Measurements from ENCODE around the gene SYN1. TPM values are rescaled to one million over a fixed set of nuclear protein-coding genes. Genes with fewer than 3 reads are reported as not detected.
A peak's percentile ranks its signal among the peaks of the same experiment; 100 is the strongest.

The SYN1 gene
- total RNA-seq, 4 donors from 2014 or later = 0.22 to 0.36 TPM; not detected in 2

GRCh38 chrX:47650164-47651042 lies 30.7 kb upstream of the SYN1 start, which contains the start of gene ELK1:
TSS of gene ELK1 (minus strand) at chrX:47650563. CDS start at chrX:47641441, 9,122 bp downstream.
- peaks cover 5 to 8% of the 10 kb centered on the region in 2 donors for H3K4me1 ChIP-seq
- ATAC-seq = peak; percentile 92 to 95
- TF ChIP-seq CTCF (IDR thresholded peaks at IDR 0.05 in 4 of 5, conservative IDR thresholded peaks at IDR 0.05 in 1 of 5) = no peak
- TF ChIP-seq POLR2A (IDR thresholded peaks at IDR 0.05) = peak; percentile 72 to 73
- H3K27ac ChIP-seq = peak within 1 kb of the TSS; percentile 85 to 94 (median 92)
- H3K4me3 ChIP-seq = peak within 1 kb of the TSS; percentile 66 to 79 (median 70)
- in situ Hi-C loops (cut with MboI; ENCODE audit: low sequenced_read_pairs in 4 of 4) = loop anchor here in 2 of 4 donors (10.0 to 25.0 kb wide), 2 partner anchors 86 to 187 kb away; partner anchors contain the start of genes ARAF (in 1 of the 2) and ZNF81 (in 1 of the 2)
- peaks cover 0 to 11% of the 10 kb centered on the region in 2 donors for H3K36me3 ChIP-seq
- intact Hi-C loops (cut with DNase I; ENCODE audit: low total_unique reads) = loop anchor here (1.0 to 10.0 kb wide), 5 partner anchors 8 to 460 kb away; partner anchors contain the start of genes ARAF and ZNF81
- no peaks in the 10 kb centered on the region for H3K9me3 ChIP-seq
- DNase-seq = peak; percentile 95 to 97
- no peaks in the 10 kb centered on the region for H3K27me3 ChIP-seq

GRCh38 chrX:47649781-47650163 lies 30.1 kb upstream of the SYN1 start:
- intact Hi-C loops (cut with DNase I; ENCODE audit: low total_unique reads) = loop anchor here (1.0 to 10.0 kb wide), 5 partner anchors 9 to 459 kb away; partner anchors contain the start of genes ARAF and ZNF81
- Histone ChIP-seq H3K9me3 (no peaks in the 10 kb centered on the region), H3K27ac (peak overlapping the region; percentile 85 to 94 (median 92)), H3K4me3 (peak overlapping the region; percentile 66 to 79 (median 70)), H3K27me3 (no peaks in the 10 kb centered on the region), H3K4me1 (peaks cover 5 to 8% of the 10 kb centered on the region in 2 donors), H3K36me3 (peaks cover 0 to 11% of the 10 kb centered on the region in 2 donors)
- in situ Hi-C loops (cut with MboI; ENCODE audit: low sequenced_read_pairs in 4 of 4) = loop anchor here in 3 of 4 donors (10.0 to 25.0 kb wide), 3 partner anchors 85 to 188 kb away; partner anchors contain the start of genes ARAF (in 1 of the 3) and ZNF81 (in 1 of the 3)
- DNase-seq (no peak), ATAC-seq (no peak)
- TF ChIP-seq POLR2A (IDR thresholded peaks at IDR 0.05) (no peak), CTCF (IDR thresholded peaks at IDR 0.05 in 4 of 5, conservative IDR thresholded peaks at IDR 0.05 in 1 of 5) (no peak)

DNA sequence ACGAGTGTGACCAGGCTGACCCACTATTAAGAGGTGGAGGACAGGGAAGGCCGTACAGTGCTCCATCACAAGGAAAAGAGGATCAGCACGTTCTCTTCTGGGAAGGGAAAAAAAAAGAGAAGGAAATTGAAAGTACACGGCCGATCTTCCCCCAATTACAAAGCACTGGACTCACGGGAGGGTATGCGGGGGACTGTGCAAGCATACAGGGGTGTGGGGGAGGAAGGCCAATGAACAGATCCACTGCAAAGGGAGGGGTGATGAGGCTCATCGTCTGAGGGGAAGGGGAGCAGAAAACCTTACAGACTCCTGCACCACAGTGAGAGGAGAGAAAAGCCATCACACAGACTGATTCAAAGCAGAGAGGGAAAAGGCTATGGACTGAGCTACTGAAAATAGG lies 29.6 kb upstream of the SYN1 start:
- intact Hi-C loops (cut with DNase I; ENCODE audit: low total_unique reads) = no loop called here
- Histone ChIP-seq H3K27ac (peak overlapping the region; percentile 85 to 94 (median 92)), H3K27me3 (no peaks in the 10 kb centered on the region), H3K4me3 (peak overlapping the region; percentile 66 to 79 (median 70)), H3K36me3 (peaks cover 0 to 11% of the 10 kb centered on the region in 2 donors), H3K9me3 (no peaks in the 10 kb centered on the region), H3K4me1 (peaks cover 5 to 8% of the 10 kb centered on the region in 2 donors)
- in situ Hi-C loops (cut with MboI; ENCODE audit: low sequenced_read_pairs in 4 of 4) = loop anchor here in 1 of 4 donors (25.0 kb wide), 1 partner anchor 112 kb away; no protein-coding TSS in a partner anchor
- DNase-seq (no peak), ATAC-seq (no peak)
- TF ChIP-seq POLR2A (IDR thresholded peaks at IDR 0.05) (no peak), CTCF (IDR thresholded peaks at IDR 0.05 in 4 of 5, conservative IDR thresholded peaks at IDR 0.05 in 1 of 5) (no peak)

DNA sequence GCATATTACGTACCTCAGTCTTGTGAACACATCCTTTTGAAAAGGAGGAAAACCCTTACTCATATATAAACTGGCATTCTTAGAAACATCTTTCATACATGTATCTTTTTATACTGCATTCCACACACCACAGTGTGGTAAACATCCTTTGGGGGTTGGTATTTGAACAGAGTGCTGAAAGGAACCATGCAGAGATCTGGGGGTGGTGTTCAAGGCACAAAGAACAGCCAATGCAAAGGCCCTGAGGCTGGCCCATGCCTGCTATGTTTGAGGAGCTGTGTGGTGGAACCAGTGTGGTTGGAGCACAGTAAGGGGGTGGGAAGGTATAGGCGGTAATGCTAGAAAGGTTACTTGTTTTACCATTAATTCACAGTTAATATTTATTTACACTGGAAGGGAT lies 28.7 kb upstream of the SYN1 start:
- ATAC-seq (no peak), DNase-seq (no peak)
- TF ChIP-seq CTCF (IDR thresholded peaks at IDR 0.05 in 4 of 5, conservative IDR thresholded peaks at IDR 0.05 in 1 of 5) = no peak
- no peak for TF ChIP-seq POLR2A (IDR thresholded peaks at IDR 0.05)
- H3K27me3 ChIP-seq = no peaks in the 10 kb centered on the region
- H3K4me1 ChIP-seq = peaks cover 5 to 8% of the 10 kb centered on the region in 2 donors
- H3K36me3 ChIP-seq = peaks cover 0 to 3% of the 10 kb centered on the region in 2 donors
- intact Hi-C loops (cut with DNase I; ENCODE audit: low total_unique reads) = no loop called here
- in situ Hi-C loops (cut with MboI; ENCODE audit: low sequenced_read_pairs in 4 of 4) = loop anchor here in 1 of 4 donors (25.0 kb wide), 1 partner anchor 111 kb away; no protein-coding TSS in a partner anchor
- H3K4me3 ChIP-seq = no peak overlapping the region
- no peaks in the 10 kb centered on the region for H3K9me3 ChIP-seq
- no peak overlapping the region for H3K27ac ChIP-seq
